Adrenal gland (tissue), 12 donors: ENCODE data around the gene RPTOR. TPM values are rescaled to one million over a fixed set of nuclear protein-coding genes. Genes with fewer than 3 reads are reported as not detected.
"Not testable (repeated sequence)": the region's sequence is repeated elsewhere in the genome, so short reads cannot be mapped to it uniquely, and the experiment has no call there.

Experiments
- DNase-seq, 7 donors: peaks; one replicate each; pipeline ENCODE4 v3.0.0-alpha.2; 2019 to 2020
- H3K27ac ChIP-seq, 5 donors: fragments of 200-600 bp; sonication (generic) in 4 of 5; 1 replicate in 3 of 5; 2 replicates in 2 of 5; pipeline versions ENCODE4 v1.5.1 to v1.8.0; 2016 to 2020; ENCODE audit warnings: mild to moderate bottlenecking in 1 of 5
- H3K27me3 ChIP-seq: fragments of 200-600 bp; 2 replicates; pipeline ENCODE4 v1.8.0; 2021
- H3K36me3 ChIP-seq, 2 donors: fragments of 200-600 bp; replicated peaks in 1 of 2; 1 replicate in 1 of 2; 2 replicates in 1 of 2; pipeline versions ENCODE4 v1.5.1 to v1.8.0; 2018 to 2022
- H3K4me1 ChIP-seq, 2 donors: fragments of 200-600 bp; replicated peaks in 1 of 2; 1 replicate in 1 of 2; 2 replicates in 1 of 2; pipeline versions ENCODE4 v1.5.1 to v1.8.0; 2018 to 2021
- H3K4me3 ChIP-seq, 4 donors: fragments of 200-600 bp; sonication (generic) in 3 of 4; one replicate each; pipeline ENCODE4 v1.5.1; 2016 to 2018
- H3K9me3 ChIP-seq, 3 donors: fragments of 200-600 bp; sonication (generic) in 1 of 3; replicated peaks in 1 of 3; 1 replicate in 2 of 3; 2 replicates in 1 of 3; pipeline versions ENCODE4 v1.5.1 to v1.8.0; 2016 to 2021
- POLR2A ChIP-seq, 2 donors: fragments of 450-650 bp; IDR thresholded peaks; one replicate each; pipeline ENCODE4 v1.6.1; 2017; ENCODE audit warnings: antibody characterized with exemption in 2 of 2, mild to moderate bottlenecking in 2 of 2, moderate library complexity in 1 of 2
- WGBS, 4 donors: extraction: QIAGEN DNeasy Blood & Tissue Kit in 2 of 4; methylation state at CpG; one replicate each; pipeline versions ENCODE4 v1.1.5 to v1.1.7; 2013 to 2017; 5-methylcytosine and 5-hydroxymethylcytosine counted together
- intact Hi-C, 2 donors: fragments of 100-400 bp; cut with DNase I; formaldehyde crosslinking; loops; one replicate each; pipeline versions ENCODE4 v1.14.1 to v1.15.0; 2022 to 2023
- polyA plus RNA-seq, 3 donors: library from polyadenylated mRNA; stranded (reverse); fragments of 200-250 nt in 2 of 3; fragments of 350-450 nt in 1 of 3; fragmentation: Illumina TruSeq in 1 of 3; extraction: RNeasy Lipid Tissue Mini Kit (QIAGEN cat#74804) in 1 of 3; gene quantifications; one replicate each; pipeline ENCODE4 v1.2.3, GENCODE V29; 2013 to 2014
- total RNA-seq, 9 donors: library from RNA; depleted of rRNA in 4 of 9; stranded (reverse); fragments of >200 nt in 4 of 9; fragments of 120-200 nt in 1 of 9; fragmentation: NEBNext Ultra II Directional in 1 of 9; extraction: Animal tissue kit (Norgen Biotek cat#: 25700) in 1 of 9; gene quantifications; one replicate each; pipeline versions ENCODE4 v1.1.0 to v1.2.4, GENCODE V29; 2013 to 2023
- TF ChIP-seq, protein P1 (sequence below), 6 experiments: fragments of 450-650 bp in 4 of 6; fragments of 200-600 bp in 2 of 6; sonication (generic) in 1 of 6; IDR thresholded peaks; 1 replicate in 5 of 6; 2 replicates in 1 of 6; pipeline versions ENCODE4 v1.5.1 to v1.8.0; 2016 to 2021; ENCODE audit warnings: antibody characterized with exemption in 6 of 6, mild to moderate bottlenecking in 2 of 6, moderate library complexity in 1 of 6
- donor health status: healthy with polysubstance abuse.
- donor health status: Bipolar disorder and iron deficiency.
- donor health status: DM: yes; HTN: yes; CAD: no.
- donor health status: DM: no; HTN: no; CAD: no.
- donor health status: DM: no; HTN: no; CAD: no.
- donor health status: DM: yes; HTN: yes; CAD: no.

RPTOR gene
- total and polyA plus RNA-seq, 12 donors = 9.7 to 53.3 (median 29.7) TPM

DNA sequence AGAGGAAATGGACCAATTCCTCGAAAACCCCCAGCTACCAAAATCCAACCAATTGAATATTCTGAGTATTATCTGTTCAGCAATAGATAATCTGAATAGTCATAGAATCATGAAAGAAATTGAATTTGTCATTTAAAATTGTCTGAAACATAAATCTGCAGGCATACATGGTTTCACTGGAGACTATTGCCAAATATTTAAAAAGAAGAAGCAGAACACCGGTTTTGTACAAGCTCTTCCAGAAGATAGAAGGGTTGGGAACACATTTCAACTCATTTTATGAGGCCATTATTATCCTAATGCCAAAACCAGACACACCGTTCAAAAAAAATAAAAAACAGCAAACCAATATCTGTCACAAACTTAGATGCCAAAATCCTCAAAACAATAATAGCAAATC, 195.5 kb downstream of the RPTOR start:
- H3K9me3 ChIP-seq = no peaks in the 10 kb centered on the region
- TF ChIP-seq, protein P1, sequence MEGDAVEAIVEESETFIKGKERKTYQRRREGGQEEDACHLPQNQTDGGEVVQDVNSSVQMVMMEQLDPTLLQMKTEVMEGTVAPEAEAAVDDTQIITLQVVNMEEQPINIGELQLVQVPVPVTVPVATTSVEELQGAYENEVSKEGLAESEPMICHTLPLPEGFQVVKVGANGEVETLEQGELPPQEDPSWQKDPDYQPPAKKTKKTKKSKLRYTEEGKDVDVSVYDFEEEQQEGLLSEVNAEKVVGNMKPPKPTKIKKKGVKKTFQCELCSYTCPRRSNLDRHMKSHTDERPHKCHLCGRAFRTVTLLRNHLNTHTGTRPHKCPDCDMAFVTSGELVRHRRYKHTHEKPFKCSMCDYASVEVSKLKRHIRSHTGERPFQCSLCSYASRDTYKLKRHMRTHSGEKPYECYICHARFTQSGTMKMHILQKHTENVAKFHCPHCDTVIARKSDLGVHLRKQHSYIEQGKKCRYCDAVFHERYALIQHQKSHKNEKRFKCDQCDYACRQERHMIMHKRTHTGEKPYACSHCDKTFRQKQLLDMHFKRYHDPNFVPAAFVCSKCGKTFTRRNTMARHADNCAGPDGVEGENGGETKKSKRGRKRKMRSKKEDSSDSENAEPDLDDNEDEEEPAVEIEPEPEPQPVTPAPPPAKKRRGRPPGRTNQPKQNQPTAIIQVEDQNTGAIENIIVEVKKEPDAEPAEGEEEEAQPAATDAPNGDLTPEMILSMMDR (IDR thresholded peaks at IDR 0.05) = no peak
- no peak for TF ChIP-seq POLR2A (IDR thresholded peaks at IDR 0.05)
- H3K4me1 ChIP-seq = peaks cover 0 to 10% of the 10 kb centered on the region in 2 donors
- H3K27me3 ChIP-seq = no peaks in the 10 kb centered on the region
- intact Hi-C loops = no loop called here
- H3K4me3 ChIP-seq = no peak overlapping the region
- H3K27ac ChIP-seq = no peak overlapping the region
- DNase-seq = no peak
- WGBS, 4 donors = 59 to 64% (median 62%) methylated on average over 3 of the region's 3 CpGs
- no peaks in the 10 kb centered on the region for H3K36me3 ChIP-seq

DNA sequence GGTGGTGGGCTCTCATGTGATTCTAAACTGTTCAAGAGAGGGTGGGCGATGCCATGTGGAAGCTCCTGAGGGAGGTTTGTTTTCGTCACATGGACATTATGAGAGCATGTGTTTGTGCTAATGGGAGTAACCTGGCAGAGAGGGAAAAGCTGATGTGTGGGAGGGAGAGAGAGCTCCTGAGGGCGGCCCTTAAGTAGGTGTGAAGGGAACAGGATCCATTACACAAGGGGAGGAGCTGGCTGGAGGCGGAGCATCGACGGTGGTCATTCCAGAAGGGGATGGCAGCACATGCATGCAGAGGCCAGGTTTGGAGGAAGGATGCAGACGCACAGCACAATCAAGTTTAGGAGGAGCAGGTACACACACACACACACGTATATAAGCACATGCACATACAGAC, 197.5 kb downstream of the RPTOR start:
- Histone ChIP-seq H3K36me3 (no peaks in the 10 kb centered on the region), H3K4me3 (no peak overlapping the region), H3K27ac (no peak overlapping the region), H3K4me1 (peaks cover 0 to 10% of the 10 kb centered on the region in 2 donors), H3K9me3 (no peaks in the 10 kb centered on the region), H3K27me3 (no peaks in the 10 kb centered on the region)
- 91 to 97% (median 95%) methylated on average over 8 of the region's 8 CpGs for whole genome bisulfite sequencing, 4 donors
- DNase-seq = no peak
- intact Hi-C loops = no loop called here
- TF ChIP-seq POLR2A (IDR thresholded peaks at IDR 0.05) = no peak
- TF ChIP-seq, protein P1 (IDR thresholded peaks at IDR 0.05) = no peak

DNA sequence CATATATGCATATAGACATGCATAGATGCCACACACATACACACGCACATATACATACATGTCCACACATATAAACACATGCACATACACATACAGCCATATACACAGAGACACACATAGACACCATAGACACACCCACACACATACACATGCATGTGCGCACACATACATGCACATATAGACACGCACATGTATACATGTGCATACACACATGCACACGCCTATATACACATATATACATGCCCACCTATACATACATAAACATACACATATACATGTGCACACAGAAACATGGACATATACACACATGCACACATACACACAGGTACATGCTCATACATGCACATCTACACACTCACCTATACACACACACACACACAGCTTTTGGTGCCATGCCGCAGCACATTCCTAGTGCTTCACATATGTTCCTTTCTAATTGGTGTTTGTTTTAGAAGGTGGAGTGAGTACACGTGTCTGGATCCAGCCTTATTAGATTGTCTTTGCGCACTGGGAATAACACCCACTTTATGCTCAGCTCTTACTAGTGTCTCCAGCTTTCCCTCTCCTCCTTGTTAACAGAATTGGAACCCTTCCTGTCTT, 198.0 kb downstream of the RPTOR start:
- intact Hi-C loops = no loop called here
- no peak for TF ChIP-seq POLR2A (IDR thresholded peaks at IDR 0.05)
- TF ChIP-seq, protein P1 (IDR thresholded peaks at IDR 0.05) = no peak
- DNase-seq = no peak
- no peaks in the 10 kb centered on the region for H3K36me3 ChIP-seq
- peak overlapping the region in 1 of 5 donors; percentile 68 for H3K27ac ChIP-seq
- WGBS, 4 donors = 53 to 90% (median 64%) methylated on average over 7 of the region's 7 CpGs
- no peaks in the 10 kb centered on the region for H3K27me3 ChIP-seq
- H3K9me3 ChIP-seq = no peaks in the 10 kb centered on the region
- no peak overlapping the region for H3K4me3 ChIP-seq
- H3K4me1 ChIP-seq = peaks cover 0 to 10% of the 10 kb centered on the region in 2 donors

DNA sequence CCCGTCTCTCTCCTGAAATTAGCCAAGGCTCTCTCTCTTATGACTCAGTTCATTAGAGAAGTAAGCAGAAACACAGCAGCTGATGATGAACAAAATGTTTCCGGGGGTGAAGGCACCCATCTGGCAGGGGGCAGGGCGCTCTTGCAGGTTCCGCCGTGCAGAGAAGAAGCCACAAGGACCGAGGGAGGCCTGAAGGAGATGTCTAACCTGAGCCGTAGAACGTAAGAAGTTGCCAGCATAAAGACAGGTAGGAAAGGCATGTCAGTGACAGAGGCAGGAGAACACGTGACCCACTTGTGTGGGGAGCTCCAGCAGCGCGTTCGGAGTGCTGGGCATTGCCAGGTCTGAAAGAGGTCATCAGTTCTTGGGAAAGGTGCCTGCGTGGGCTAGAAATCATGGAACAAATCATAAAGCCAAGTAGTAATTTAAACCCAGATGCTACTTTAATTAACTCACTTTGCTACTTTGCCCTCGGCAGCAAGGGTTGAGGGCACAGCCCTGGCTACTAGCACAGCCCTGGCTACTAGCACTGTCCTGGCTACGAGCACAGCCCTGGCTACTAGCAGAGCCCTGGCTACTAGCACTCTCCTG, 198.6 kb downstream of the RPTOR start:
- DNase-seq = peak in 5 of 7 donors; percentile 35 to 80 (median 58)
- H3K4me1 ChIP-seq = peaks cover 0 to 10% of the 10 kb centered on the region in 2 donors
- intact Hi-C loops = no loop called here
- H3K9me3 ChIP-seq = no peaks in the 10 kb centered on the region
- peak overlapping the region in 1 of 5 donors; percentile 68 for H3K27ac ChIP-seq
- no peaks in the 10 kb centered on the region for H3K27me3 ChIP-seq
- no peaks in the 10 kb centered on the region for H3K36me3 ChIP-seq
- TF ChIP-seq, protein P1 (IDR thresholded peaks at IDR 0.05) = no peak
- TF ChIP-seq POLR2A (IDR thresholded peaks at IDR 0.05) = no peak
- 58 to 76% (median 65%) methylated on average over 11 to 15 of the region's 15 CpGs for WGBS, 4 donors
- no peak overlapping the region for H3K4me3 ChIP-seq

DNA sequence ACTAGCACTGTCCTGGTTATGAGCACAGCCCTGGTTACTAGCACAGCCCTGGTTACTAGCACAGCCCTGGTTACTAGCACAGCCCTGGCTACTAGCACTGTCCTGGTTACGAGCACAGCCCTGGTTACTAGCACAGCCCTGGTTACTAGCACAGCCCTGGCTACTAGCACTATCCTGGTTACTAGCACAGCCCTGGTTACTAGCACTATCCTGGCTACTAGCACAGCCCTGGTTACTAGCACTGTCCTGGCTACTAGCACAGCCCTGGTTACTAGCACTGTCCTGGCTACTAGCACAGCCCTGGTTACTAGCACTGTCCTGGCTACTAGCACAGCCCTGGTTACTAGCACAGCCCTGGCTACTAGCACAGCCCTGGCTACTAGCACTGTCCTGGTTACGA, 199.3 kb downstream of the RPTOR start:
- H3K36me3 ChIP-seq, H3K4me3 ChIP-seq, H3K9me3 ChIP-seq, H3K27me3 ChIP-seq, H3K27ac ChIP-seq, DNase-seq, intact Hi-C loops: not testable (repeated sequence)
- 50 to 80% methylated on average over 2 of the region's 2 CpGs; no CpG with 5 or more reads in 2 of the 4 donors for WGBS, 4 donors
- peaks cover 0 to 10% of the 10 kb centered on the region in 2 donors for H3K4me1 ChIP-seq

DNA sequence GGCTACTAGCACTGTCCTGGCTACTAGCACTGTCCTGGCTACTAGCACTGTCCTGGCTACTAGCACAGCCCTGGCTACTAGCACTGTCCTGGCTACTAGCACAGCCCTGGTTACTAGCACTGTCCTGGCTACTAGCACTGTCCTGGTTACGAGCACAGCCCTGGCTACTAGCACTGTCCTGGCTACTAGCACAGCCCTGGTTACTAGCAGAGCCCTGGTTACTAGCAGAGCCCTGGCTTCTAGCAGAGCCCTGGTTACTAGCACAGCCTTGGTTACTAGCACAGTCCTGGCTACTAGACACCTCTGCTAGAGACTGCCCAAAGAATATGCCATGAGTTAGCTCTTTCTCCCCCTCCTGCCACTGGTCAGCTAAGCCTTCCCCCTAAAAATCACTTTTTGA, 200.1 kb downstream of the RPTOR start:
- DNase-seq, H3K9me3 ChIP-seq, H3K27me3 ChIP-seq, H3K4me3 ChIP-seq, H3K27ac ChIP-seq, intact Hi-C loops, H3K36me3 ChIP-seq: not testable (repeated sequence)
- peaks cover 0 to 10% of the 10 kb centered on the region in 2 donors for H3K4me1 ChIP-seq
- WGBS, 4 donors = 100% methylated on average over 1 of the region's 1 CpG; no CpG with 5 or more reads in 3 of the 4 donors
